Fibroblast of mammary gland (primary cell): ENCODE measurements around the gene TMOD1.
"Not testable (repeated sequence)": the region's sequence is repeated elsewhere in the genome, so short reads cannot be mapped to it uniquely, and the experiment has no call there.

ENCODE experiments used
- DNase-seq: peaks from one replicate; pipeline ENCODE4 v3.0.0-alpha.2; 2010; ENCODE audit warnings: low read depth
- H3K4me3 ChIP-seq: 2 replicates; pipeline ENCODE4 v1.5.1; 2011; ENCODE audit warnings: low read depth, mild to moderate bottlenecking, low read length, moderate library complexity; ENCODE audit not compliant: control insufficient read depth
- CTCF ChIP-seq: conservative IDR thresholded peaks from 2 replicates; pipeline ENCODE4 v1.5.1; 2011; ENCODE audit warnings: low read depth, low read length, inconsistent platforms; ENCODE audit not compliant: control insufficient read depth, insufficient read depth

The TMOD1 gene

DNA sequence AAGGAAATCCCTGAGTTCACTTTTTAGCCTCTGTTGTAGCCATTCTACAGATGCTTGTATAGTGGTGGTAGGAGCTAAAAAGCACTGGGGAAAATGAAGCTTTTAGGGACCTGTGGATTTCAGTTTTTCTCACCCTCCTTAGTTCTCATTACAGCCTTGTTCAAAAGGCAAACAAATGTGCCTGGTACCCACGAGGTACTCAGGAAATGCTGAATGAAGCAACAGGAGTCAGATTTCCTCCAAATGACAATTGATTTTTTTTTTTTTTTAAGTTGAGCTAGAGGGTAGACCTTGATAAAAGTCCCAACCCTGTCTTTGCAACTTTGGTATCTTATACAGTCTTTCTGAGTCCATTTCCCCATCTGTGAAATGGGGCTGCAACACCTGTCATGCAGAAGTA is 21.3 kb upstream of the TMOD1 start:
- no peak for TF ChIP-seq CTCF
- DNase-seq: no peak
- H3K4me3 ChIP-seq: no peak overlapping the region

DNA sequence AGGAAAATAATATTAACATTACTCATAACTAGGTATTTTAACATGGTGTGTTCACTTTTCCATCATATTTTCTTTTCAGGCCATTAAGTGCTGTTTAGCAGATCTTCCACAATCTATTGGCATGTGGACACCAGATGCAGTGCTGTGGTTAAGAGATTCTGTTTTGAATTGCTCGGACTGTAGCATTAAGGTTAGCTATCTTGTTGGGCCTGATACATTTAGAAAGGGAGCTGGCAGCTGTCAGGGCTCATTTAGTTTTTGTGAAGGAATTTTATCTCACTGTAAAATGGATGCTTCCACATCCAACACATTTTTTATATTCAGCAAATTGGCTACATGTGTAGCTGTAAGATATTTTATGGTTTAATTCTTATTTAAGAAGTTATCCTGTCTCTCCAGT is 20.7 kb upstream of the TMOD1 start:
- H3K4me3 ChIP-seq: no peak overlapping the region
- no peak for TF ChIP-seq CTCF
- DNase-seq: peak; percentile 26

DNA sequence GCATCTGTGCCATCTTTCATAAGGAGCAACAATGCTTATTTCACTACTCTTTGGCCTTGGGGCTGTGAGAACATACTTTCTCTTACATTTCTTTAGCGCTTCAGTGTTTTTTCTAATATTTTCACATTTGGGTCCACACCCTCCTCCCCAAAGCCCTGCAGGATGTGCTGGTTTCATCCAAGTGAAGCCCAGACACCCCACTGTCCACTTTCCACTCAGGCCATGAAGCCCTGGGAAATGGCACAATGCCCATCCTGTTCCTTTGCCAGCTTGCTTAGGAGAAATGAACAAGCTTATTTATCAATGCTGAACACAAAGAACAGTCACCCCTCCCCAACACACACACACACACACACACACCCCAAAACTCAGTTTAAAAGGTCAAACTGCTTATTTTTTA is 17.3 kb upstream of the TMOD1 start:
- TF ChIP-seq CTCF: no peak
- no peak overlapping the region for H3K4me3 ChIP-seq
- no peak for DNase-seq

DNA sequence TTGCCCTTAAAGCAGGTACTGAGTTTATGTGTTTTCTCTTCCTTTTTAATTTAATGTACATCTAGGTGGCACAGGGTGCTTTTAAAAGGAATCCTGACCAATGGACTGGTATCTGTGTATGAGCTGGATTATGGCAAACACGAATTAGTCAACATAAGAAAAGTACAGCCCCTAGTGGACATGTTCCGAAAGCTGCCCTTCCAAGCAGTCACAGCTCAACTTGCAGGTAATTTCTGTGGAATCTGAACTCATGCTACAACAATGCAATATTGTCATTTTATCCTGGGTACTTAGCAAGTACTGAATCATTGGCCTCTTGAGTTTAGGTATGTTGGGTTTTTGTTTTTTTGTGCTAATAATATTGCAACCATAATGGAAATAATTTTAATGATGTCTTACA is 14.4 kb upstream of the TMOD1 start:
- no peak overlapping the region for H3K4me3 ChIP-seq
- peak; percentile 25 for DNase-seq
- peak; percentile 40 for TF ChIP-seq CTCF

DNA sequence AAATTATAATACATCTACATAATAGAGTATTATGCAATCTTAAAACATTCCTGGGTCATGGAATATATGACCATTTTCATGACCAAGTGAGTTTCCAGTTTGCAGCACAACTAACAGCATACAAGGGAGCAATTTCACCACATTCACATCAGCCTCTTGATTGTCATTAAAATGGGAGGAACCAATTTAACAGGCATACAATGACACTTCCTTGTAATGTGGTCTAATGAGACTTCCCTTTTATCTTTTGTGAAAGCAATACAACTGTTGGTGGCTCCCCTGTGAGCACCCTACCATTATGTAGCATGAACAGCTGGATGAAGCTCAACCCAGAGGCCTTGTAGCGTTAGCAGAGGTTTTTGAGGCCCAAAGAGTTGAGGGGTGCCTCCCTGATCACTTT is 13.6 kb upstream of the TMOD1 start:
- TF ChIP-seq CTCF: no peak
- no peak overlapping the region for H3K4me3 ChIP-seq
- no peak for DNase-seq

DNA sequence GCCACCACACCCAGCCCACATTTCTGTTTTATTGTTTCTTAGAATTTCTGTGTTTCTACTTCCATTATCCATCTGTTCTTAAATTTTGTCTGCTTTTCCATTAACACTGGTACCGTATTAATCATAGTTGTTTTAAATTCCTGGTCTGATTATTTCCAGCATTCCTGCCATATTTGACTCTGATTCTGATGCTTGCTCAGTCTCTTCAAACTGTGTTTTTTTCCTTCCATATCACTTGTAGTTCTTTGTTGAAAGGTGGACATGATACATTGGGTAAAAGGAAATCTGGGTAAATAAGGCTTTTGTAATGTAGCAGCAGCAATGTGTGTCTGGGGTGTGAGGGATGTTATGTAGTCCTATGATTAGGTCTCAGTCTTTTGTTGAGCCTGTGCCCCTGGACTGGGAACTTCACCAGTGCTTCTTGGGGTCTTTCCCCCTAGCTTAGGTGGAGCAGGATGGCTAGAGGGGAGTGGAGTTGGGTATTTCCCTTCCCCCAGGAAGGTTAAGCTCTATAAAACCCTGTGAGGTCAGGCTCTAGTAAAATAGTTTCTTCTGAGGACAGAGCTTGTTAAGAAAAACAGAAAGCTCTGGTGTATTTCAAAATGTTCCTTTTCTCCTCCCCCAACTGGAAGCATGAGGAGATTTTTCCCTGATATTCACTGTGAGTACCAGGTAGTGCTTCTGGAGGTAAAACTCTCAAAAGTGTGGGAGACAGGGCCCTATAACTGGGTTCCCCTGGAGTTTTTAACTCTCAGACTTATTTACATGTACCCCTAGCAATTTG is 10.1 kb upstream of the TMOD1 start:
- H3K4me3 ChIP-seq: no peak overlapping the region
- no peak for TF ChIP-seq CTCF
- no peak for DNase-seq

- H3K4me3 ChIP-seq, DNase-seq: not testable (repeated sequence)
Observed at GRCh38 chr9:97497558-97498375, 3.7 kb upstream of the TMOD1 start.

- not testable (repeated sequence) for DNase-seq, H3K4me3 ChIP-seq
Observed at GRCh38 chr9:97498846-97499245, 2.6 kb upstream of the TMOD1 start.
